HepG2 (cell line): Measurements from ENCODE around the gene EEPD1.

ENCODE experiments used
- MTF1 ChIP-seq: sonication (generic); formaldehyde crosslinking; IDR thresholded peaks from 2 replicates; pipeline ENCODE4 v1.5.0; 2020; ENCODE audit warnings: missing genetic modification reagents
- SMARCC2 ChIP-seq: fragments of 450-650 bp; IDR thresholded peaks from 2 replicates; pipeline ENCODE4 v1.6.1; 2017; ENCODE audit warnings: antibody characterized with exemption, mild to moderate bottlenecking
- ZBTB21 ChIP-seq: sonication (generic); formaldehyde crosslinking; IDR thresholded peaks from 2 replicates; pipeline ENCODE4 v1.4.0; 2020; ENCODE audit warnings: missing genetic modification reagents
- TF ChIP-seq, protein P1 (sequence below): sonication (generic); formaldehyde crosslinking; IDR thresholded peaks from 2 replicates; pipeline ENCODE4 v1.5.0; 2020; ENCODE audit warnings: mild to moderate bottlenecking, missing genetic modification reagents, moderate library complexity
- TF ChIP-seq, protein P2 (sequence below), 2 experiments: sonication (generic) in 1 of 2; formaldehyde crosslinking in 1 of 2; IDR thresholded peaks; 2 replicates each; pipeline versions ENCODE4 v1.5.1 to v1.6.1; 2011 to 2020; ENCODE audit warnings: borderline replicate concordance in 1 of 2, low read depth in 1 of 2, low read length in 1 of 2, mild to moderate bottlenecking in 1 of 2, missing genetic modification reagents in 1 of 2, moderate library complexity in 1 of 2

- TF ChIP-seq ZBTB21 (CRISPR knock-in tag), result no peak
- no peak for TF ChIP-seq SMARCC2
- TF ChIP-seq, protein P1, sequence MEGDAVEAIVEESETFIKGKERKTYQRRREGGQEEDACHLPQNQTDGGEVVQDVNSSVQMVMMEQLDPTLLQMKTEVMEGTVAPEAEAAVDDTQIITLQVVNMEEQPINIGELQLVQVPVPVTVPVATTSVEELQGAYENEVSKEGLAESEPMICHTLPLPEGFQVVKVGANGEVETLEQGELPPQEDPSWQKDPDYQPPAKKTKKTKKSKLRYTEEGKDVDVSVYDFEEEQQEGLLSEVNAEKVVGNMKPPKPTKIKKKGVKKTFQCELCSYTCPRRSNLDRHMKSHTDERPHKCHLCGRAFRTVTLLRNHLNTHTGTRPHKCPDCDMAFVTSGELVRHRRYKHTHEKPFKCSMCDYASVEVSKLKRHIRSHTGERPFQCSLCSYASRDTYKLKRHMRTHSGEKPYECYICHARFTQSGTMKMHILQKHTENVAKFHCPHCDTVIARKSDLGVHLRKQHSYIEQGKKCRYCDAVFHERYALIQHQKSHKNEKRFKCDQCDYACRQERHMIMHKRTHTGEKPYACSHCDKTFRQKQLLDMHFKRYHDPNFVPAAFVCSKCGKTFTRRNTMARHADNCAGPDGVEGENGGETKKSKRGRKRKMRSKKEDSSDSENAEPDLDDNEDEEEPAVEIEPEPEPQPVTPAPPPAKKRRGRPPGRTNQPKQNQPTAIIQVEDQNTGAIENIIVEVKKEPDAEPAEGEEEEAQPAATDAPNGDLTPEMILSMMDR (CRISPR knock-in tag), result no peak
- TF ChIP-seq, protein P2, sequence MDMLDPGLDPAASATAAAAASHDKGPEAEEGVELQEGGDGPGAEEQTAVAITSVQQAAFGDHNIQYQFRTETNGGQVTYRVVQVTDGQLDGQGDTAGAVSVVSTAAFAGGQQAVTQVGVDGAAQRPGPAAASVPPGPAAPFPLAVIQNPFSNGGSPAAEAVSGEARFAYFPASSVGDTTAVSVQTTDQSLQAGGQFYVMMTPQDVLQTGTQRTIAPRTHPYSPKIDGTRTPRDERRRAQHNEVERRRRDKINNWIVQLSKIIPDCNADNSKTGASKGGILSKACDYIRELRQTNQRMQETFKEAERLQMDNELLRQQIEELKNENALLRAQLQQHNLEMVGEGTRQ (IDR thresholded peaks at IDR 0.05; ENCODE audit: low read depth, low read length), result no peak
- TF ChIP-seq, protein P2 (CRISPR knock-in tag; IDR thresholded peaks at IDR 0.05; ENCODE audit: borderline replicate concordance), result no peak
- TF ChIP-seq MTF1 (CRISPR knock-in tag), result no peak
Observed at GRCh38 chr7:36192053-36192824, 39.2 kb downstream of the EEPD1 start.
